ENCODE measurements around the gene PARP2. TPM values are rescaled to one million over a fixed set of nuclear protein-coding genes. Genes with fewer than 3 reads are reported as not detected.
"Not testable (repeated sequence)": the region's sequence is repeated elsewhere in the genome, so short reads cannot be mapped to it uniquely, and the experiment has no call there.

The PARP2 gene
- total RNA-seq, 1 donor from 2014 or later: 15.6 TPM

- intact Hi-C loops (cut with DNase I): no loop called here
- H3K9me3 ChIP-seq: no peaks in the 10 kb centered on the region
- TF ChIP-seq, protein P1, sequence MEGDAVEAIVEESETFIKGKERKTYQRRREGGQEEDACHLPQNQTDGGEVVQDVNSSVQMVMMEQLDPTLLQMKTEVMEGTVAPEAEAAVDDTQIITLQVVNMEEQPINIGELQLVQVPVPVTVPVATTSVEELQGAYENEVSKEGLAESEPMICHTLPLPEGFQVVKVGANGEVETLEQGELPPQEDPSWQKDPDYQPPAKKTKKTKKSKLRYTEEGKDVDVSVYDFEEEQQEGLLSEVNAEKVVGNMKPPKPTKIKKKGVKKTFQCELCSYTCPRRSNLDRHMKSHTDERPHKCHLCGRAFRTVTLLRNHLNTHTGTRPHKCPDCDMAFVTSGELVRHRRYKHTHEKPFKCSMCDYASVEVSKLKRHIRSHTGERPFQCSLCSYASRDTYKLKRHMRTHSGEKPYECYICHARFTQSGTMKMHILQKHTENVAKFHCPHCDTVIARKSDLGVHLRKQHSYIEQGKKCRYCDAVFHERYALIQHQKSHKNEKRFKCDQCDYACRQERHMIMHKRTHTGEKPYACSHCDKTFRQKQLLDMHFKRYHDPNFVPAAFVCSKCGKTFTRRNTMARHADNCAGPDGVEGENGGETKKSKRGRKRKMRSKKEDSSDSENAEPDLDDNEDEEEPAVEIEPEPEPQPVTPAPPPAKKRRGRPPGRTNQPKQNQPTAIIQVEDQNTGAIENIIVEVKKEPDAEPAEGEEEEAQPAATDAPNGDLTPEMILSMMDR (IDR thresholded peaks at IDR 0.05): no peak
- H3K4me3 ChIP-seq: no peak overlapping the region
- peak overlapping the region; percentile 83 for H3K27ac ChIP-seq
- no peaks in the 10 kb centered on the region for H3K27me3 ChIP-seq
- peaks cover 18% of the 10 kb centered on the region for H3K4me1 ChIP-seq
- peaks cover 4% of the 10 kb centered on the region for H3K36me3 ChIP-seq
- ATAC-seq: no peak
- no peak for DNase-seq
Observed at GRCh38 chr14:20334017-20334416, 9.4 kb upstream of the PARP2 start.

DNA sequence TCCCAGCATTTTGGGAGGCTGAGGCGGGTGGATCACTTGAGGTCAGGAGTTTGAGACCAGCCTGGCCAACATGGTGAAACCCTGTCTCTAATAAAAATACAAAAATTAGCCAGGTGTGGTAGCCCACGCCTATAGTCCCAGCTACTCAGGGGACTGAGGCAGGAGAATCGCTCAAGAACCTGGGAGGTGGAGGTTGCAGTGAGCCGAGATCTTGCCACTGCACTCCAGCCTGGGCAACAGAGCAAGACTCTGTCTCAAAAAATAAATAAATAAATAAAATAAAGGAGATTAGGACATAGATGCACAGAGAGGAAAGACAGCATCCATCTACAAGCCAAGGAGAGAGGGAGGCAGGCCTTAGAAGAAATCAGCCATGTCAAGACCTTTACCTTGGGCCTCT lies 2.4 kb upstream of the PARP2 start:
- H3K4me3 ChIP-seq; H3K27ac ChIP-seq; H3K4me1 ChIP-seq; intact Hi-C loops (cut with DNase I); ATAC-seq; DNase-seq; H3K27me3 ChIP-seq; H3K9me3 ChIP-seq: not testable (repeated sequence)
- H3K36me3 ChIP-seq: peaks cover 12% of the 10 kb centered on the region

DNA sequence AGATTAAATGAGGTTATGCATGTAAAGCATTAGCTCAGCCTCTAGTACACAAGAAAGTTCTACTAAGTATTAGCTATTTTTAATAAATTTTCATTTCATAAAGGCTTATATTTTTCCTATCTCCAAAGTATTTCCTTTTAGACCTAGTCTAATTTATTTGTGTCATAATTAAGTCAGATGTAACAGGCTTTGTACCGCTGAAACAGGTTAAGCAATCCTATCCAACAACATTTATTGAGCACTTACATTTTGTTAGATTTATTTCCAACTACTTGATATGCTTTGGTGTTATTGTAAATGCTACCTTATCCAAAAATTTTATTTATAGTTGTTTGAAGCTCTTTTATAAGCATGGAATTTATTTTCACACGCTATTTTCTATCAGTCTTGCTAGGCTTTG lies 1.8 kb upstream of the PARP2 start:
- TF ChIP-seq, protein P1 (IDR thresholded peaks at IDR 0.05): no peak
- intact Hi-C loops (cut with DNase I): no loop called here
- Histone ChIP-seq H3K27me3 (no peaks in the 10 kb centered on the region), H3K4me3 (peak overlapping the region; percentile 66), H3K9me3 (no peaks in the 10 kb centered on the region), H3K36me3 (peaks cover 17% of the 10 kb centered on the region), H3K27ac (peak overlapping the region; percentile 90), H3K4me1 (peaks cover 3% of the 10 kb centered on the region)
- DNase-seq (no peak), ATAC-seq (no peak)

- Histone ChIP-seq H3K36me3 (peaks cover 34% of the 10 kb centered on the region), H3K27me3 (no peaks in the 10 kb centered on the region), H3K9me3 (no peaks in the 10 kb centered on the region), H3K4me3 (peak overlapping the region; percentile 66), H3K4me1 (peaks cover 3% of the 10 kb centered on the region), H3K27ac (peak overlapping the region; percentile 90)
- DNase-seq (no peak), ATAC-seq (no peak)
- TF ChIP-seq, protein P1 (IDR thresholded peaks at IDR 0.05): no peak
- intact Hi-C loops (cut with DNase I): no loop called here
Observed at GRCh38 chr14:20343862-20344220, 406 bp downstream of the PARP2 start.

DNA sequence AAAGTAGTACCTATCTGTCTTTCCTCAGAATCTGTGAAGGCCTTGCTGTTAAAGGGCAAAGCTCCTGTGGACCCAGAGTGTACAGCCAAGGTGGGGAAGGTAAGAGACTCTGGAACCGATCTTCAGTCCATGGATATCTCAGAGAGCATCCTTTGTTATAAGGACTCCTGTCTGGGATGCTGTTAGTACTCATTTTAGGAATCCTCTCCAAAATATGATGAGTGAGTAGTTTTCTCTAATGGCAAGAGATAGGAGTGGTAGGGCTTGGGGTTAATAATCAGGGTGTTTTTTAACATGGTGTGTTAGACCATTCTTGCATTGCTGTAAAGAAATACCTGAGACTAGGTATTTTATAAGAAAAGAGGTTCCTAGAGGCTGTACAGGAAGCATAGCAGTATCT lies 1.9 kb downstream of the PARP2 start:
- intact Hi-C loops (cut with DNase I): no loop called here
- no peak for ATAC-seq
- H3K36me3 ChIP-seq: peaks cover 48% of the 10 kb centered on the region

DNA sequence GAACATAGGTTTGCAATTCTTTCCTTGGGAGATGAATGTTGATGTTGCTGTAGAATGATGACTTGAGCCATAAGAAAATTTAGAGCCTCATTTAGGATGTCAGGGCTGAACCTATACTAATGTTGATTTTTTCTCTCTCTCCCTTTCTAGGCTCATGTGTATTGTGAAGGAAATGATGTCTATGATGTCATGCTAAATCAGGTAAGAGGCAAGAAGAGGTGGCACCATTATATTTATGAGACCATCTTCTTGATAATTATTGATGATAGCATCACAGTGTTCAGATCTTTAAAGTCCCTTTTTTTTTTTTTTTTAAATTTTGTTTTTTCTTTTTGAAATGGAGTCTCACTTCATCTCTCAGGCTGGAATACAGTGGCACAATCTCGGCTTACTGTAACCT lies 3.3 kb downstream of the PARP2 start:
- intact Hi-C loops (cut with DNase I): no loop called here

More for the DNA sequence above, 1.9 kb downstream of the PARP2 start:
- no peaks in the 10 kb centered on the region for H3K27me3 ChIP-seq
- no peak overlapping the region for H3K27ac ChIP-seq
- H3K4me3 ChIP-seq: no peak overlapping the region
- no peak for DNase-seq
- peaks cover 3% of the 10 kb centered on the region for H3K4me1 ChIP-seq
- TF ChIP-seq, protein P1 (IDR thresholded peaks at IDR 0.05): no peak
- H3K9me3 ChIP-seq: no peaks in the 10 kb centered on the region

More for the DNA sequence above, 3.3 kb downstream of the PARP2 start:
- peaks cover 62% of the 10 kb centered on the region for H3K36me3 ChIP-seq
- no peaks in the 10 kb centered on the region for H3K9me3 ChIP-seq
- H3K27ac ChIP-seq: no peak overlapping the region
- ATAC-seq (no peak), DNase-seq (no peak)
- H3K4me3 ChIP-seq: no peak overlapping the region
- H3K27me3 ChIP-seq: no peaks in the 10 kb centered on the region
- TF ChIP-seq, protein P1 (IDR thresholded peaks at IDR 0.05): no peak
- H3K4me1 ChIP-seq: peaks cover 3% of the 10 kb centered on the region

Data from upper lobe of right lung (tissue), 1 donor.